Measurements from ENCODE around the gene PROS1.

DNA sequence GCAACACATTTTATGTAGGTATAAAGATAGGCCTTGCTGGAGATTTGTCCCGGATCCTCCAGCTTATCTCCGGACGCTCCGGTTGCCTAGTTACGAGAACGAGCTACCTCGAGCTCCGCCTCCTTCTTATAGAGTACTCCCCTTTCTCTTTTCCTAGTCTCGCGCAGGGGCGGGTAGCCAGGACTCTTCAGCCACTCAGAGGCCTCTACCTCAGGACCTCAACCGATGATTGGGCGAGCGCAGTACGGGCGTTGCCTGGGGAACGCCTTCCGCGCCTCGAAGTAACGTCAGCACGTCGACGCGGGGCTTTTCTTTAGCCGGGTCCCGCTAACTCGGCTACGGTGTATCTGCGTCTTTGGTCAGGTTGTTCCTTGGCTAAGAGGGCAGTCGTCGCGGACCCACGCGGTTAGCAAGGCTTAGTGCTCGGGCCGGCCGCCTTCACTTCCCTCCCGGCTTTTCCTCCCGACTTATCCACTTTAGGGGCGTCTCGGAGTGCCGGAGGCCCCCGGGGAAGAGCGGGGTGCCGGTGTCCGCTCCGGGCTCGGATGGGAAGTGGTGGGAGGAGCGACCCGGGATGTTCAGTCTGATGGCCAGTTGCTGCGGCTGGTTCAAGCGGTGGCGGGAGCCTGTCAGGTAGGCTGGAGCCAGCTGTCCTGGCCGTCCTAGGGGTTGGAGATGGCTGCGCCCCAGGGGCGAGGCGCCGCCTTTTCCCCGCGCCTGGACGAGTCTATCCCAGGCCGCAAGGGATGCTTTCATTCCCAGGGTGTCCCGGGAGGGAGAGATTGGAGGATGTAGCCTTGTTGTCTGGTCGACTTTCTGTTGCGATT is 6.4 kb upstream of the PROS1 start, which contains the start of gene ARL13B:
- TF ChIP-seq EZH2 (IDR thresholded peaks at IDR 0.05) = no peak
- peak; percentile 92 for TF ChIP-seq POLR2AphosphoS5 (IDR thresholded peaks at IDR 0.05; ENCODE audit: borderline replicate concordance, low read depth, low read length)
- no peak for TF ChIP-seq FOXP2 (optimal IDR thresholded peaks at IDR 0.05; ENCODE audit: control extremely low read depth, extremely low read length, insufficient read depth)
